HFF-Myc (cell line): ENCODE measurements around the gene ADGRG3.

Experiments used
- DNase-seq: peaks from one replicate; pipeline ENCODE4 v3.0.0-alpha.2; 2011; ENCODE audit warnings: low read depth; ENCODE audit errors: extremely low read depth
- H3K4me3 ChIP-seq: replicated peaks from 2 replicates; pipeline ENCODE4 v1.5.1; 2011; ENCODE audit warnings: low read depth, mild to moderate bottlenecking, control low read depth, low read length
- CTCF ChIP-seq: IDR thresholded peaks from 2 replicates; pipeline ENCODE4 v1.5.1; 2012; ENCODE audit warnings: mild to moderate bottlenecking, low read depth, low read length, control low read depth; ENCODE audit errors: missing control alignments

The ADGRG3 gene

GRCh38 chr16:57658878-57659674 lies 9.0 kb upstream of the ADGRG3 start:
- TF ChIP-seq CTCF, result no peak
- DNase-seq, result no peak
- no peak overlapping the region for H3K4me3 ChIP-seq

GRCh38 chr16:57660715-57661463 lies 7.2 kb upstream of the ADGRG3 start:
- no peak for TF ChIP-seq CTCF
- H3K4me3 ChIP-seq, result no peak overlapping the region
- DNase-seq, result no peak

- no peak for TF ChIP-seq CTCF
- no peak for DNase-seq
- H3K4me3 ChIP-seq, result no peak overlapping the region
These were observed 6.6 kb upstream of the ADGRG3 start for GRCh38 chr16:57661510-57661909.

- TF ChIP-seq CTCF, result no peak
- H3K4me3 ChIP-seq, result no peak overlapping the region
- DNase-seq, result no peak
These were observed 5.9 kb upstream of the ADGRG3 start for GRCh38 chr16:57661936-57662906.

GRCh38 chr16:57663436-57663835 lies 4.7 kb upstream of the ADGRG3 start:
- DNase-seq, result no peak
- TF ChIP-seq CTCF, result no peak
- H3K4me3 ChIP-seq, result no peak overlapping the region

GRCh38 chr16:57663917-57664661 lies 4.0 kb upstream of the ADGRG3 start:
- no peak for TF ChIP-seq CTCF
- DNase-seq, result no peak
- no peak overlapping the region for H3K4me3 ChIP-seq
